Stromal cell of bone marrow (primary cell): ENCODE measurements around the gene GABPA.
"Not testable (repeated sequence)": the region's sequence is repeated elsewhere in the genome, so short reads cannot be mapped to it uniquely, and the experiment has no call there.

Experiments
- DNase-seq: peaks from one replicate; pipeline ENCODE4 v3.0.0-alpha.2; 2012; ENCODE audit warnings: low read depth

GABPA gene

DNA sequence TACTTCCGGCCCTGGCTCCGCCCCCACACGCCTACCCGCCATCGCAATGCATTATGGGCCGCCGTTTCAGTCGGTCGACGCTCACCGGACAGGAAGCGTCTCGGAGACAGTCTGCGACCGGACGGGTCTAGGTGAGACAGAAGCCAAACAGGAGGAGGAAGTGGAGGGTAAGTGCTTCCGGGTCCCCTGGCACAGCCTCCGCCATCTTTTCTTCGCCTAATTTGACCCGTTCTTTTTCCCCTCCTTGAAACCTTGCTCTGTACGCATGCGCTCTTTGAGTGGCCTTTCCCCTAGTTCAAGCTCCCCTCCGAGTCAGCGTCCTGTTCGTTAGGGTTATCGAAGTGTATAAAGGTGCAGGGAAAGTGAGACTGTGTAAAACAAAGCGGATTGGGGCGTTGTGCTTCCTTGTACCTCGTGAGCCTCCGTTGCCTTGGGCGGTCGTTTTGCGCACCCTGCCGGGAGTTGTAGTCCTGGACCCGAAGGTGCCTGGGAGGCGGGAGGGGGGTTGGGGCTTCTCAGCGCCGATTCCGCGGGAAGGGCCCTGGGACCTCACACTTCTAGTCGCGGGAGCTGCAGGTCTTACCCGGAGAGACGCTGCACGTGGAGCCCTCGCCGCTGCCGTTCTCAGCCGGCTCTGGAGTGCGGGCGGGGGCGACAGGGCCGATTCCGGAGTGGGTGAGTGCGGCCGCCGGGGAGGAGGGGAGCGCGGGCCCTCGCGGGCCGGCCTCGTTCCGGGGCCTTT lies at the start of gene GABPA, which contains the start of gene ATP5PF:
Gene GABPA (plus strand): TSS at position 69 of the 742 bp plus-strand sequence. CDS start 6,627 bp downstream, outside the sequence.
Gene ATP5PF (minus strand): TSS at position 1 of the 742 bp plus-strand sequence. CDS start 5,110 bp downstream, outside the sequence.
- DNase-seq: peak; percentile 98

DNA sequence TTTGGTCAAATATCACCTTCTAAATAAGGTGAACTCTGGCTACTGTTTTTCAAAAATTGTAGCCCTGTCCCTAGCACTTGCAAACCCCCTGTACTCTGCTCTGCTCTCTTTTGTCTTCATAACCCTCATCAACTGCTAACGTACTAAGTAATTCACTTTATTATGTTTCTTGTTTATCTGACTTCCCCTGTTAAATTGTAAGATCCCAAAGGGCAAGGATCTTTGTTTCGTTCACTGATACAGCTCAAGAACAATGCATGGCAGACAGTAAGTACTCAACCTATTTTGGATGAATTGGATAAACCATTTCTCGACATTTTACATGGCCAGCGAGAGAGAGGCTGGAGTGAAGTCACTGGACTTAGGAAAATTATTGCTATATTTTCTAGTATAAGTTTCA lies 47.0 kb upstream of the GABPA start:
- no peak for DNase-seq

DNA sequence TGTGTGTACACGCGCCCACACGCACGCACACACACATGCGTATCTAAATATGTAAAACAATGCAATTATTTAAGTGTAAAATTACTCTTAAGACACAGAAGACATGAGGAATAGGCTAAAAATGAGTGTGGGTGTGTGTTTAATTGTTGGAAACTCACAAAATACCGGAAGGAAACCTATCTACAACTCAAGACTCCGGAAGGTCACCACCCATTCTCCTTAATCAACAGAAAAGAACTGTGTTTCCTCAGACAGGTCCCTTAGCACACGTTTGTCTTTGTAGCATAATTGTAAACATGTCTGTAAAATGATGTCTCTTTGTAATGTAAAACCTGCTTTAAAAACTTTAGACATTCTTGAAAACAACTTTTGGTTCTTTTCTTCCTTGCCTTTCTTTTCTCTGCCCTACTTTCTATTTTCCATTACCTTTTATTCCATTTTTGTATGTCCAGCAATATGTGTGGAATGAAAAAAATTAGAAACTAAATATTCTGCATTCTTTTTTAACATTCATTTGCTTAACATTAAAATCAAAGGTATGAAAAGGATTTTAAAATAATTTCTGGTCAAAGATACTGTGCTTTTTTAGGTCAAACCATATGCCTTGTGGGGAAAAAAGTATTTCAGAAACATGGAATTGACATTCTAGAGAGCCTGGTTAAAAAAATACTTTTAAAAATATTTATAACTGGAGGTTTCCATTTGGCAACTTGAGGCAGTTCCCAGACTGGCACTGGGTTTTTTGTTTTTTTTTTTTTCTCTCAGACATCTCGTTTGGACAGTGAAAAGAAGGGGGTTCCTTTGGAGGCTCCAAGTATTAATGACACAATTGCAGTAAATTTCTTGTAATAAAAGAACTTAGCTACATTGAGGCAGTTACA lies 46.3 kb upstream of the GABPA start:
- DNase-seq: no peak

DNA sequence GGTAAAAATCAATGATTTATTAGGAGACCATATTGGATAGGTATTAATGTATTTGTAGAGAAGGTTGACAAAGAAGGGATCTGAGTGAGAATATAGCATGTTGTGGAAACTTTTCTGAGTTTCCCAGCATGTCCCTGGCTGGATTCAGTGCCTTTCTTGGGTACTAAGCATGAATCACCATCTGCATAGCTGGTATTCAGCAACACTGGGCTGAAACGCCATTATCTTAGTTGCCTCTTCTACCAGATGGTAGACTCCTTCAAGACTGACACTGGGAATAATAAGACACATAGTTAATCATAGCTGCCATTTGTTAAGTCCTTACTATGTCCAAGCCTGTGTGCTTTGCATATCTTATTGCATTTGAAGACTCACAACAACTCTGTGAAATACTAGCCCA lies 45.5 kb upstream of the GABPA start:
- DNase-seq: no peak

DNA sequence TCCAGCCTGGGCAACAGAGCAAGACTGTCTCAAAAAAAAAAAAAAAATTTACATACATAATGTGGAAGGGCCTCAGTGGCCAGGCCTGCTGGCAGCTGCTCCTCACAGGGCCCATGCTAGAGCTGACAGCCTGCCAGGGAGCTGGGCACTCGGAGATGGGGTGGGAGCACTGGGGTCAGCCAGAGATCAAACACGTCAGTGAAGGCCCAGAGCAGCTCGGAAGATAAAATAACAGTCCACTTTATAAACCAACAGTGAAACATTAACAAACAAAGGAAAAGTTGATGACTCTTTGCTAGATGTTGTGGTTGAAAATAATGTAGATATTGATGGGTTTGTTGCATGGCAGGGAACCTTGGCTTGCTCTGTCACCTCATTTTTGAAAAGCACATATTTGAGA lies 42.8 kb upstream of the GABPA start:
- DNase-seq: no peak

DNA sequence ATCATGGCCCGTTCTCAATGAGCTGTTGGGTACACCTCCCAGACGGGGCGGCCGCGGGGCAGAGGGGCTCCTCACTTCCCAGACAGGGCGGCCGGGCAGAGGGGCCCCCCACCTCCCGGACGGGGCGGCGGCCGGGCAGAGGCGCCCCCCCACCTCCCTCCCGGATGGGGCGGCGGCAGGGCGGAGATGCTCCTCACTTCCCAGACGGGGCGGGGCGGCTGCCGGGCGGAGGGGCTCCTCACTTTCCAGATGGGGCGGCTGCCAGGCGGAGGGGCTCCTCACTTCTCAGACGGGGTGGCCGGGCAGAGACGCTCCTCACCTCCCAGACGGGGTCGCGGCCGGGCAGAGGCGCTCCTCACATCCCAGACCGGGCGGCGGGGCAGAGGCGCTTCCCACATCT lies 39.3 kb upstream of the GABPA start:
- DNase-seq: not testable (repeated sequence)

DNA sequence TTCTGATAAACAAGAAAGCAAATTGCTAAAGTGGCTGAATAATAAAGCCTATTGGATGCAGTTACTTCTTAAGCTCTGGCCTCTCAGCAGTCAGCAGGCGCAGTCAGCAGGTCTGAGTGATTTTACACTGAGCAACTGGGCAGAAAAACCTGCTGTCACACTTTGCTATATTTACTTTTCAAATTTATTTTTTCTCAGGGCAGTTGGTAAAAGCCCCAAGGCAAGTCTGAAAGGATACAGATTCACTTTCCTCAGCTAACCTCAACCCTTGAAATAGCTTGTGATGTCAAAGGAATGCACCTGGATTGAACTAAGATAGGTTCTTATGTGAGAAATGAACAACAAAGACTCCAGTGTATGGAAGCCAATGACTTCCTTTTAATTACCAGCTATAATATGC lies 34.0 kb upstream of the GABPA start:
- no peak for DNase-seq

DNA sequence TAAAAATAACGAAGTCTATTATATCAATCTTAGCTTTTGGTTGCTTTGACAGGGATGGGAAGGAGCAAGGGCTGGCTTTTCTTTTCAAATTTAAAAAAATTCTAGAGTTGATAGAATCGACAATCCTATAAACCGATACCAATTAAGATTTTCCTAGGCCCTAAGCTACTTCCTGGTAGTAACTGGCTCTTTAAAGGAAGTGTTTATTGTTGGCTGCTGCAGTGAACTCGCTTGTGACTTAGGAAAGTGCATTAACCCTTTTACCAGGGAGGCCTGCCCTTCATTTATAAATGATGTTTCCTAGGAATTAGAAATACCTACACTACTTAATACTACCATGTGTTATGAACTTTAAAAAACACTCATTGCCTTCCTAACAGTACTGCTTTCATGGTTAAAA lies 33.2 kb upstream of the GABPA start:
- no peak for DNase-seq

DNA sequence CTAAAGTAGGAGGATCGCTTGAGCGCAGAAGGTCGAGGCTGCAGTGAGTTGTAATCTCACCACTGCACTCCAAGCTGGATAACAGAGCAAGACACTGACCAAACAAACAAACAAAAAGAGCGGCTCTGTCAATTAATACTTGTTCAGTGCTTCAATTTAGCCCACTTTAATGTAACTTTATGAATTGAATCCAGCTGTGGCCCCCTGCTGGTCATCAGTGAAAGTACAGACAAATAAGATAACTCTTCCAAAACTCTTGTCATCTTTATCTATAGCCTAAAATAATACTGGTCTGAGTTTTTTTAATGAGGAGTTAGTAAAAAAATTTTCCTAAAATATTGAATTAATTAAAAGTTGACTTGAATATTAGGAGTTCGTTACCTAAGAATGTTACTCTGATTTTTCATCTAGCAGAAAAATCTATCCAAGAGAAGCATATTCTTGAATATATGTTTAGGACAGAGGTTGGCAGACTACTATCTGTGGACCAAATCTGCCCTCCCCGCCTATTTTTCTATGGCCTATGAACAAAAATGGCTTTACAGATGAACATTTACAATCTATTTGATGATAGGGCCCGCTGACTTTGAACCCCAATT lies 26.2 kb upstream of the GABPA start:
- peak; percentile 21 for DNase-seq

DNA sequence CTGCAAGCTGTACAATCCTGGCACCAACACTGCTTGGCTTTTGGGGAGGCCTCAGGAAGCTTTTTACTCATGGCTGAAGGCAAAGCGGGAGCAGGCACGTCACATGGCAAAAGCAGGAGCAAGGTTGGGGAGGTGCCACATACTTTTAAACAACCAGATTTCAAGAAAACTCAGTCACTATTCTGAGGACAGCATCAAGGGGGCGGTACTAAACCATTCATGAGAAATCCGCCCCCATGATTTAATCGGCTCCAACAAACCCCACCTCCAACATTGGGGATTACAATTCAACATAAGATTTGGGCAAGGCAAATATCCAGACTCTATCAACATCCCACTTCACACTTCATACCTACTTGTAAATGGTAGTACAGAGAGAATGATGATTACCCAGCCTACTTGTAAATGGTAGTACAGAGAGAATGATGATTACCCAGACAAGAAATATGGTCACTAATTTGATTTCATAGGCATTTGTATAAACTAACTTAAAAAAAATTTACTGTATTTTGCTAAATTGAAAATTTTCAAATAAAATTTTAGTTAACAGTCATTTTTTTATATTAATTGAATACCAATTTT lies 25.0 kb upstream of the GABPA start:
- no peak for DNase-seq

DNA sequence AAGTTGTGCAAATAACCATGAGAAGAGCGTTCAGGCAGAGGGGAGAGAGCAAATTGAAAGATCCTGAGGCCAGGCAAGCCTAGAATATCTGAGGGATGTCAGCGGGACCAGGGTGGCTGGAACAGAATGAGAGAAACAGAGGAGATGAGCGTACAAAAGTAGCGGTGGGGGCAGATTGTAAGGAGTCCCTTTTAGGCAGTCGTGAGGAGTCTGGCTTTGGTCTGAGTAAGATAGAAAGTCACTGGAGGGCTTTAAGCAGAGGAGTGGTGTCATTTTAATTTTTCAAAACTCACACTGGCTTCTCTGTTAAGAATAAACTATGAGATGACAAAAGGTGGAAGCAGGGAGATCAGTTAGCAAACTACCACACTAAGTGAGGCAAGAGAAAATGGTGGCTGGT lies 24.2 kb upstream of the GABPA start:
- no peak for DNase-seq

DNA sequence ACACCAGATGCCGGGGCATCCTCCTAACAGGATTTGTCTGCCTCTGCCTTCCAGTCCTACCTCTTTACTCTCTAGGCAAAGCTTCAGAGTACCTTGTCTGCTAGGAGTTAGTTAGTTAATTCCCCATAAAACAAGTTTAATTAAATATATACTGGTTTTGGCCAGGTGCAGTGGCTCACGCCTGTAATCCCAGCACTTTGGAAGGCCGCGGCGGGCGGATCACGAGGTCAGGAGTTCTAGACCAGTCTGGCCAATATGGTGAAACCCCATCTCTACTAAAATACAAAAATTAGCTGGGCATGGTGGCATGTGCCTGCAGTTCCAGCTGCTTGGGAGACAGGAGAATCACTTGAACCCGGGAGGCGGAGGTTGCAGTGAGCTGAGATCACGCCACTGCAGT lies 20.7 kb upstream of the GABPA start:
- DNase-seq: not testable (repeated sequence)

DNA sequence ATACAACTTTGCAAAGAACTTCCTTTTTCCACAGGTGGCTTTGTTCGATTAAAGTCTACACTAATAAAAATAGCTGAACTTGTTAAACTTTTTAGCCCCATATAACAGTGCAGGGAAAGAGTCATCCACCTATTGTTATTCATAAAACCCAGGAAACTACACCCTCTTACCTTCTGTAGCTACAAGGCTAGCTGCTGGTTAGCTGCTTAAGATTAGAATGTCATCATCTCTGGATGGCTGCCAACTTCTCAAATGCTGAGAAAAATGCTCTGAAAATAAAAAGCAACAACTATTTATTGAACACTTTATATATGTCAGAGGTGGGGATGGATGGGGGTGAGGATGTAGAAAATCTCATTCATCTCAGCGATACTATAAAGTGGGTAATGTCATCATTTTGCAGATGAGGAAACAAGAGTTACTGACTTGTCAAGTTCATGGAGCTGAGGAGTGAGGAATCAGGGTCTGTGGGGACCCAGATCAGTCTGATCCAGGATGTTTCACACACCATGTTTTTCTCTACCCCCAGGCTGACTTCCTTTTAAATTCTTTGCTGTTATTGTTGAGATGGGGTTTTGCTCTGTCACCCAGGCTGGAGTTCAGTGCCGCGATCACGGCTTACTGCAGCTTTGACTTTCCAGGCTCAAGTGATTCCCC lies 17.2 kb upstream of the GABPA start:
- DNase-seq: no peak

DNA sequence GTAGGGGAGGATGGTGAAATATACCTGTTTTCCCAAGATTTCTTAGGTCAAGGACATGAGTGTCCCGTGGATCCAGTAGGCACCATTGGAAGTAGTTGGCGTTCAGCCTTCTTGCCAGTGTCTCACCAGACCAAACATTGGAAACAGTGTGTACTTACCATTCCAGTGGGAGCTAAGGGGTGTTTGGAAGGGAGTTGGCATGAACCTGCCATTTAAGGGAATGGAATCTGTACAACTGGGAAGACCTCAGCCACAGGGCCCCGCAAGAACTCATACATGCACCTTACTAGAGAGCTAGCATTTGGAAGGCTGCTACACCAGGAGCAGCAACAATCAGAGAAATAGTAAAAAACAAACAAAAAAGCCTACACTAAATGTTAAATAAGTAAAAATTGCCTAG lies 12.8 kb upstream of the GABPA start:
- no peak for DNase-seq

DNA sequence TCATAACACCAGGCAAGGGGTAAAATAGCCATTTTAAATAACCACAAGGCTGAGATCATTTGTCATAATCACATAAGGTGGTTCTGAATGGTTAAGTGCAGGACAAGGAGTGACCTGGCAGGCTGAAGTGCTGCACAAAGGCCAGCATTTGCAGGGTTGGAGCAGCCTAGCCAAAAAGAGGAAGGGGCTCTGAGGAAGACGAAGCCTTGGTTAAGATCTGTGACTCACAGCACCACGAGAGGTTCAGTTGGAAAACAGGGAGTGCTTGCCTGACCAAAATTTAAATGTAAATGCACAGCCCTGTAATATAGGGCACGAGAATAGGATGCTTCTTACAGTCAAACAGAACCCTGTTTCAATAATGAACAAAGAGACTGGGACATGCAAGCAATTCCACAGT lies 12.1 kb upstream of the GABPA start:
- DNase-seq: no peak

DNA sequence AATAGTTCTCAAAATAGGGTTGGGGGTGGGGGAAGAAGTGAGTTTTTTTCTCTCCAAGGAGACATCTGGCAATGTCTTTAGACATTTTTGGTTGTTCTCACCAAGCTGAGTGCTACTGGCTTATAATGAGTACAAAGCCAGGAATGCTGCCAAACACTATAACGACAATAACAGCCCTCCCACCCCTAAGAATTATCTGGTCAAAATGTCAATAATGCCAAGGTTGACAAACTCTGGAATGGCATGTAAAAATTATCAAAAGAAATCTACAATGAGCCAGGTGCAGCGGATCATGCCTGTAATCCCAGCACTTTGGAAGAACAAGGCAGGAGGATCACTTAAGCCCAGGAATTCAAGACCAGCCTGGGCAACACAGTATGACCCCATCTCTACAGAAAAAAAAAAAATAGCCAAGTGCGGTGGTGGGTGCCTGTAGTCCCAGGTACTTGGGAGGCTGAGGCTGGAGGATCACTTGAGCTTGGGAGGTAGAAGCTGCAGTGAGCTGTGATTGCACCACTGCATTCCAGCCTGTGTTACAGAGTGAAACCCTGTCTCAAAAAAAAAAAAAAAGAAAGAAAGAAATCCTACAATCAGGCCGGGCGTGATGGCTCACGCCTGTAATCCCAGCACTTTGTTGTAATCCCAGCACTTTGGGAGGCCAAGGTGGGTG lies 2.5 kb upstream of the GABPA start:
- DNase-seq: no peak

DNA sequence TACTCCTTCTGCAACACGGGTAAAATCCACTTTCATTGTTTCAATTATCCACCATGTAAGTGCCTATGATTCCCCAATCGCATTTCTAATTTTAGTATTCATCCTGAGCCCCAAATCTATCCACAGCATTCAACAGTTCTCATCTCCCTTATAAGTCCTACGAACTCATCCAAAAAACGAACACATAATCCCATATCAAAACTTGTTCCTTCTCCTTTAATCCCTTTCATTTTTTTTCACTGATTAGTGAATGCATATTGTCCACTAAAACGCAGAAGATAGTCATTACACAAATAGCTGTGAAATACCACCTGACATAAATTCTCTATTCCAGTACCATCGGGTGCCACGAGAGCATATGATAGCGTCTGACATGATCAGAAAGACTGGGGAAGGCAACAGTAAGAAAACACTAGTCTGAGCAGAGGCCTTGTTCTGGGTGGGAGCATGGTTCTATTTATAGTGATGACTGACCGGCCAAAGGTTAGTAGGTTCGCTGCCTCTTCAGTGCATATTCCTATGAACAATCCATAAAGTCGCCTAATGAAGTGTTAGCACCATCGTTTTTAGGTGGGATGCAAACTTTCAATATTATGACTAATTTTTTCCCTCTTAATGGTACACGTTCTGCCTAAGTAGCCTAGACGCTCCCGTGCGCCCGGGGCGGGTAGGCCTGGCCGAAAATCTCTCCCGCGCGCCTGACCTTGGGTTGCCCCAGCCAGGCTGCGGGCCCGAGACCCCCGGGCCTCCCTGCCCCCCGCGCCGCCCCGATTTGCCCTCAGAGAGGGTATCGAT lies 716 bp upstream of the GABPA start:
- DNase-seq: peak; percentile 13

DNA sequence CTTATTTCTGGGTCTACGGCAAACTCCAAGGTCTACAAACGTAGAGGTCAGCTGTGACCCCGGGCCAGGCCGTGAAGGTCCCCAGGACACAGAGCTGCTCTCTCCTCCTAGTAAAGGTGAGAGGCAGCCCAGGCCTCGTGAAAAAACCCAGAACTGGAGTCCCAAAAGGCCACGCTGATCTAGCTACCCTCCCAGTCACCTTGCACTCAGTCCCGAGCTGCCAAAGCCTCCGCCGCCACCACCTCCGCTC lies 193 bp upstream of the GABPA start:
- no peak for DNase-seq

DNA sequence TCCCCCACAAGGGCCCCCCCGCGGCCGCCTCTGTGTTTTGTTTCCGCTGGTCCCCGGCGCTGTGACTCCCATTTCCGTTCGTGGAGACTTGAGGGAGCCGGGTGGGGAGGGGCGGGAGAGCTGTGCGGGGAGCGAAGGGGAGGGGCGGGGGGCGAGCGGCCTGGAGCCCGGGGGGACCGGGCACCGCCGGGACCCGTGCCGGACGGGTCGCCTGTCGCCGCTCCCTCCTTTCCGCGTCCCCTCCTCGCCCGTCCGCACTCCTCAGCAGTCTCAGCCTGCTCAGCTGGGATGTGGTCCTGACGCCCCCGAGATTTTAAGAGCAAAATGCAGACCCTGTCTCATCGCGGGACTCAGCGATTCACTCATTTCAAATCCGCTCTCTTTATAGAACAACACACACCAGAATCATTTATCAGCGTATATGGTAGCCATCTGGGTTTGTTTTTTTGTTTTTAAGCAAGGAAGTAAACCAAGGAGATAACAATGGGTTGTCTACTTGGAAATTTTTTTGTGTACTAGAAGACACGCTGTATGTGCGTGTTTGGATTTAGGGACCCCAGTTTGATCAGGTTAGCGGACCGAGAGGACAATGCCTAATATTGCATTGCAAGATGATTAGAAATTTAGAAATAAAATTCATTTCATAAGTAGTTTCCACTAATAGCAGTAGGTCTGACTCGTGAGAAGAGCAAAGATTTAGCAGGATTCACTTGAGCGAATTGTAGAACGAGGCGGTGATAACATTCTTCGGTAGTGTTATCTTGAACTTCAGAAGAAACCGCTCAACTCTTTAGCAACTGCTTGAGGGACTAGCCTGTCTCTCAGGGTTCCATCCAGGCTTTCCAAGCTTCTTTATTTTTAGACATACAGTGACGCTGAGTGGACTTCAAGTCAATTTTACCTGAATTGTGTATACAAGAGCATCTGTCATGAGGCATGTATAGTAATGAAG lies 1.1 kb downstream of the GABPA start:
- peak; percentile 79 for DNase-seq

DNA sequence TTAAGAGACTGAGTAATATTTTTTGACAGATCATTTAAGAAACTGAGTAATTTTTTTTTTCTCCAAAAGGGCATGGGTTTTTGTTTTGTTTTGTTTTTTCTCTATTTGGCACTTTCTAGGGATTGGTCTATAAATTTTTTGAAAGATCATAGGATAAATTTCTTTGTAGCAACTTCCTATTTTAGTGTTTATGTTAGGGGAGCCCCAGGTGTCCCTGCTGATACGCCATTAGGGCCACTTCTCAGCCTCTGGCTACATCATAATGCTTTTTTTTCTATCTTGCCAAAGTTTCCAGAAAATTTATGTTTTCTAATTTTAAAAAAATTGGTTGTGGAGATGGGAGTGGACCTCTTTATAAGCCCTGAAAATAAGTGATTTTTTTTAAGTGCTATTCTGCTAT lies 2.6 kb downstream of the GABPA start:
- DNase-seq: no peak
